GM21381 (cell line): ENCODE data around the gene TIAL1.
"Not testable (repeated sequence)": the region's sequence is repeated elsewhere in the genome, so short reads cannot be mapped to it uniquely, and the experiment has no call there.

Source experiments
- ATAC-seq: cut with Tn5 transposase; IDR thresholded peaks from one replicate; pipeline ENCODE4 v1.9.1; 2021; ENCODE audit warnings: mild to moderate bottlenecking, moderate library complexity; ENCODE audit not compliant: unreplicated experiment

The TIAL1 gene

GRCh38 chr10:119532251-119532650 lies 64.5 kb downstream of the TIAL1 start:
- ATAC-seq = not testable (repeated sequence)

GRCh38 chr10:119531067-119531466 lies 65.7 kb downstream of the TIAL1 start:
- ATAC-seq = no peak

DNA sequence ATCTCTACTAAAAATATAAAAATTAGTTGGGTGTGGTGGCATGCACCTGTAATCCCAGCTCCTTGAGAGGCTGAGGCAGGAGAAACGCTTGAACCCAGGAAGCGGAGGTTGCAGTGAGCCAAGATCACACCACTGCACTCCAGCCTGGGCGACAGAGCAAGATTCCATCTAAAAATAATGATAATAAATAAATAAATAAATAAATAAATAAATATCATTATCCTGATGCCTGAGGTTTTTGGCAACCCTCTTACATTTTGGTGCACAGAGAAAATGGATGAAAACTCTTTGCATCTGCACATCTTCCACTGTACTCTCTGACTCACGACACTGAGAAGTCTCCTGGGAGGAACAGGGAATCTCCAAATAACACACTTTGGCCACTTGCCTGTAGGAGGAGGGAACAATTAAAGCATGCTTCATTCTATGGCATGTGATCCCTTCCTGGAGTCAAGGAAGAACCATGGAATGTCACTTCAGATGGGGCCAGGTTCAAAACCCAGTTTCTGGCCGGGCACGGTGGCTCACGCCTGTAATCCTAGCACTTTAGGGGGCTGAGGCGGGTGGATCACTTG lies 68.0 kb downstream of the TIAL1 start:
- ATAC-seq = not testable (repeated sequence)

GRCh38 chr10:119526621-119527592 lies 69.9 kb downstream of the TIAL1 start:
- no peak for ATAC-seq

DNA sequence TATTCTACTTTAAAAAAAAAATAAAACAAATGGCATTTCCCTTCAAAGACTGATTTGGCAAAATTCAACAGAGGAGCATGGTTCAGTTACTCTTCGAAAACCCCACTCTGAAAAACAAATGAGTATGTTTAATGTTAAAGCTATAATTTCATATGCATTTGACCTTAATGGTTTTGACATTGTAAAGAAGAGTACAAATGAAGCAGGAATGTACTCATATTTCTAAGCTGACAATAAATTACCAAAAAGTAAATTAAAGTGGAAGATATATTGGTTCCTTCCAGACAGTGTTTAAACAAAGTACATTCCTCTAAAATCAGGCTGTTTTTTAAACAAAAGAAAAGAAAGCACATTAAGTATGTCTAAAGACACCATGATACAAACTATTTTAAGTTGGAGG lies 70.6 kb downstream of the TIAL1 start:
- no peak for ATAC-seq

GRCh38 chr10:119525116-119525515 lies 71.6 kb downstream of the TIAL1 start:
- no peak for ATAC-seq

DNA sequence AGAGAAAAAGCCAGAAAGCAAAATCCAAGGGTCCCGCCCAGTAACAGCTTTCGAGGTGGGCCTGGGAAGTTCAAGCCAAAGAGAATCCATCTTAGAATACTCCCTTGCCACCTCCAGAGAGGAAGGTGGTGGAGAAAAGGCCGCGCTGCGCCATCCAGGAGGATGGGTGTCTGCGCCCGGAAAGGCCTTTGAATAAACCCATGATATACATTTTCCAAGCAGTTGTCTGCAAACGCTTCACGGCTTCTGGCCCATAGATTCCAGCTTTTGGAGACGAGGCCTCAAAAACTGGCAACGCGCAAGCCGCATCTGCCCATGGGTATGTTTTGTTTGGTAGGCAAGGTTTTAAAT lies 72.1 kb downstream of the TIAL1 start:
- ATAC-seq = no peak

DNA sequence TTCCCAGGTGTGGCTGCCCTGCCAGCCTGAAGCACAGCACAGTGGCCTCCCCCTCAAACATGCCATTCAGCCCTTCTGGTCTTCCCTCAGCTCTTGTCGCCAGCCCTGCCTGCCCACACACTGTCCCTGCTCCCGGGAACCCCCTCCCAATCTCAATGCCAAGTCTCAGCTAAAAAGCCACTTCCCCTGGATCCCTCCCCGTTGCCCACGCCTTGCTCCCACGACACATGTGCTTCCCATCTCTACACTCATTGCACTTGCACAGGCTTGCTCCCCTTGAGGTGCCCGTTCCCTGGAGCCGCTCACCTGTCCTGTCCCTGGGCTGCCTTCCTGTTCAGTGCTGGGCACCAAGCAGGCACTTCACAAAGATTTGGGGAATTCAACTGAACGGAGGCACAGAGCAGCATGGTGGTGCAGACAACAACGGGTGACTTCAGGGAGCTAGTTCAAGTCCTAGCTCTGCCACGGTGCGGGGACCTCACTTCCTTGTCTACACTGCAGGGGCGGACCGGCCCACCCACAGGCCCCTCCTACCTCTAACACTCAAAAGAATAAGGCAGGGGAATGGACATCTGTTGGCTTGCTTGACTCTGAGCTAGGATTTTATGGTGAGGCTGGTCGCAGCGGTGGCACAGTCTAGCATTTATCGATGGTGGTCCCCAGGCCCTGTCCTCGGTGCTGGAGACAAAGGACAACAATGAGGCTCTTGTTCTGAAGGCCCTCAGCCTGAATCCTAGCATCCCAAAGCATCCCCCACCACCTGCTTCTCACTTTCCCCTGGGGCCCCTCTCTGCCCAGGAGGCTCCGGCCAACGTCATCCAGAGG lies 72.7 kb downstream of the TIAL1 start:
- no peak for ATAC-seq
